Measurements from ENCODE around the gene FRK.
A peak's percentile ranks its signal among the peaks of the same experiment; 100 is the strongest.

The FRK gene

GRCh38 chr6:116018976-116019375 lies 41.7 kb downstream of the FRK start:
- Mint-ChIP-seq H3K36me3 (ENCODE audit: low read depth) (no peaks in the 10 kb centered on the region), H3K27me3 (ENCODE audit: low read depth, poor library complexity) (no peaks in the 10 kb centered on the region), H3K4me1 (peaks cover 12% of the 10 kb centered on the region), H3K4me3 (no peak overlapping the region), H3K9me3 (no peaks in the 10 kb centered on the region), H3K27ac (no peak overlapping the region)
- no peak for TF ChIP-seq CTCF (IDR thresholded peaks at IDR 0.05)
- no peak for DNase-seq

GRCh38 chr6:116017546-116018295 lies 43.0 kb downstream of the FRK start:
- peaks cover 12% of the 10 kb centered on the region for H3K4me1 Mint-ChIP-seq
- no peaks in the 10 kb centered on the region for H3K9me3 Mint-ChIP-seq
- no peak for DNase-seq
- H3K36me3 Mint-ChIP-seq (ENCODE audit: low read depth), result no peaks in the 10 kb centered on the region
- no peaks in the 10 kb centered on the region for H3K27me3 Mint-ChIP-seq (ENCODE audit: low read depth, poor library complexity)
- no peak overlapping the region for H3K4me3 Mint-ChIP-seq
- peak overlapping the region; percentile 4 for H3K27ac Mint-ChIP-seq
- TF ChIP-seq CTCF (IDR thresholded peaks at IDR 0.05), result no peak

- Mint-ChIP-seq H3K27ac (peak overlapping the region; percentile 4), H3K36me3 (ENCODE audit: low read depth) (no peaks in the 10 kb centered on the region), H3K4me3 (no peak overlapping the region), H3K27me3 (ENCODE audit: low read depth, poor library complexity) (no peaks in the 10 kb centered on the region), H3K4me1 (peaks cover 12% of the 10 kb centered on the region), H3K9me3 (no peaks in the 10 kb centered on the region)
- DNase-seq, result no peak
- TF ChIP-seq CTCF (IDR thresholded peaks at IDR 0.05), result no peak
Observed at GRCh38 chr6:116016846-116017545, 43.7 kb downstream of the FRK start.

GRCh38 chr6:116015983-116016382 lies 44.7 kb downstream of the FRK start:
- H3K9me3 Mint-ChIP-seq, result no peaks in the 10 kb centered on the region
- no peak overlapping the region for H3K4me3 Mint-ChIP-seq
- no peak overlapping the region for H3K27ac Mint-ChIP-seq
- no peaks in the 10 kb centered on the region for H3K36me3 Mint-ChIP-seq (ENCODE audit: low read depth)
- peaks cover 12% of the 10 kb centered on the region for H3K4me1 Mint-ChIP-seq
- DNase-seq, result no peak
- no peaks in the 10 kb centered on the region for H3K27me3 Mint-ChIP-seq (ENCODE audit: low read depth, poor library complexity)
- no peak for TF ChIP-seq CTCF (IDR thresholded peaks at IDR 0.05)

- Mint-ChIP-seq H3K9me3 (no peaks in the 10 kb centered on the region), H3K27ac (no peak overlapping the region), H3K4me3 (no peak overlapping the region), H3K4me1 (peaks cover 12% of the 10 kb centered on the region), H3K36me3 (ENCODE audit: low read depth) (no peaks in the 10 kb centered on the region), H3K27me3 (ENCODE audit: low read depth, poor library complexity) (no peaks in the 10 kb centered on the region)
- DNase-seq, result no peak
- TF ChIP-seq CTCF (IDR thresholded peaks at IDR 0.05), result no peak
Observed at GRCh38 chr6:116015561-116015960, 45.1 kb downstream of the FRK start.

Measured in nephron progenitor cell (in vitro differentiated cells).